K562 (cell line): Measurements from ENCODE around the gene QSOX2. TPM values are rescaled to one million over a fixed set of nuclear protein-coding genes. Genes with fewer than 3 reads are reported as not detected.

ENCODE experiments used
- ATAC-seq: fragments of 200-7000 bp; cut with Tn5 transposase; 3 replicates; pipeline ENCODE4 v1.9.1; 2020; ENCODE audit warnings: moderate library complexity
- BruUV-seq: library from RNA; stranded (reverse); fragments of 400-500 nt; replicated peaks from 2 replicates; lab custom pipeline; 2021; lab: Mats Ljungman, UMichigan
- CTCF ChIA-PET: fragments of 300-600 bp; formaldehyde crosslinking; extraction: SDS; loops from one replicate; lab custom pipeline; 2021; ENCODE audit warnings: low intra/inter-chr PET ratio; lab: Yijun Ruan, JAX
- POLR2A ChIA-PET: fragments of 300-600, 350-650 bp; sonication (Branson Sonifier 250); formaldehyde crosslinking; extraction: SDS; loops from one replicate; lab custom pipeline; 2021; ENCODE audit warnings: antibody characterized with exemption, inconsistent platforms; lab: Yijun Ruan, JAX
- DNase-seq, 4 experiments: peaks; one replicate each; pipeline versions ENCODE4 v3.0.0 to v3.0.0-alpha.2; 2011 to 2018; ENCODE audit warnings: low spot score in 3 of 4, mixed read lengths in 3 of 4; ENCODE audit errors: extremely low read depth in 1 of 4
- FAIRE-seq: peaks from 2 replicates; lab custom pipeline; 2011; peaks lifted over from hg19 to GRCh38; lab: Jason Lieb, UNC
- H2AFZ ChIP-seq: 2 replicates; pipeline ENCODE4 v1.6.0; 2011; ENCODE audit warnings: low read depth, low read length, control low read depth, inconsistent platforms
- H3K27ac ChIP-seq: fragments of 200-600 bp; 3 replicates; pipeline ENCODE4 v1.8.0; 2011; ENCODE audit warnings: low read depth, mild to moderate bottlenecking, control low read depth, inconsistent platforms, low read length, moderate library complexity, mixed read lengths; ENCODE audit errors: extremely low read depth
- H3K27me3 ChIP-seq, 2 experiments: fragments of 300-600 bp in 1 of 2; 2 replicates in 1 of 2; 3 replicates in 1 of 2; pipeline versions ENCODE4 v1.6.0 to v1.8.0; 2011; ENCODE audit warnings: inconsistent platforms in 2 of 2, low read length in 2 of 2, mild to moderate bottlenecking in 1 of 2, mixed read lengths in 1 of 2, moderate library complexity in 1 of 2; ENCODE audit not compliant: control insufficient read depth in 2 of 2, insufficient read depth in 2 of 2
- H3K36me3 ChIP-seq: fragments of 300-600 bp; 3 replicates; pipeline ENCODE4 v1.8.0; 2011; ENCODE audit warnings: mild to moderate bottlenecking, low read length, inconsistent platforms; ENCODE audit not compliant: control insufficient read depth, insufficient read depth
- H3K4me1 ChIP-seq, 2 experiments: fragments of 200-600 bp in 1 of 2; replicated peaks in 1 of 2; 2 replicates in 1 of 2; 3 replicates in 1 of 2; pipeline versions ENCODE4 v1.5.1 to v1.8.0; 2011; ENCODE audit warnings: inconsistent platforms in 2 of 2, low read length in 2 of 2, mild to moderate bottlenecking in 1 of 2, mixed read lengths in 1 of 2, moderate library complexity in 1 of 2; ENCODE audit not compliant: control insufficient read depth in 2 of 2, insufficient read depth in 2 of 2
- H3K4me2 ChIP-seq: 2 replicates; pipeline ENCODE4 v1.6.1; 2011; ENCODE audit warnings: low read length, control low read depth, inconsistent platforms, mixed read lengths; ENCODE audit not compliant: insufficient read depth
- H3K4me3 ChIP-seq: fragments of 200-600 bp; sonication (generic), shearing (Covaris generic); 2 replicates; pipeline ENCODE4 v1.5.1; 2016; ENCODE audit warnings: control low read depth, inconsistent platforms
- H3K79me2 ChIP-seq: fragments of 200-600 bp; 3 replicates; pipeline ENCODE4 v1.8.0; 2011; ENCODE audit warnings: low read length, inconsistent platforms; ENCODE audit not compliant: control insufficient read depth, insufficient read depth
- H3K9ac ChIP-seq, 2 experiments: 2 replicates each; pipeline versions ENCODE4 v1.6.0 to v1.6.1; 2011; ENCODE audit warnings: low read depth in 2 of 2, low read length in 2 of 2, control low read depth in 1 of 2, inconsistent platforms in 1 of 2, mild to moderate bottlenecking in 1 of 2, mixed read lengths in 1 of 2; ENCODE audit not compliant: insufficient read depth in 1 of 2
- H3K9me1 ChIP-seq: one replicate; pipeline ENCODE4 v1.6.0; 2011; ENCODE audit warnings: inconsistent platforms, mild to moderate bottlenecking, low read length, moderate library complexity; ENCODE audit not compliant: control insufficient read depth, insufficient read depth
- H3K9me3 ChIP-seq: replicated peaks from 2 replicates; pipeline ENCODE4 v1.5.1; 2011; ENCODE audit warnings: low read depth, low read length, inconsistent platforms; ENCODE audit not compliant: control insufficient read depth, insufficient read depth
- H4K20me1 ChIP-seq: replicated peaks from 2 replicates; pipeline ENCODE4 v1.6.1; 2011; ENCODE audit warnings: low read length, inconsistent platforms, mixed read lengths; ENCODE audit not compliant: control insufficient read depth, insufficient read depth
- PURB ChIP-seq: sonication (generic); formaldehyde crosslinking; IDR thresholded peaks from 2 replicates; pipeline ENCODE4 v1.9.0; 2021; ENCODE audit warnings: low read depth, mild to moderate bottlenecking, missing genetic modification reagents
- RAD21 ChIP-seq, 2 experiments: fragments of 250-450 bp in 1 of 2; fragments of 450-650 bp in 1 of 2; sonication (Bioruptor Pico) in 1 of 2; formaldehyde crosslinking in 1 of 2; IDR thresholded peaks in 1 of 2; conservative IDR thresholded peaks in 1 of 2; 2 replicates each; pipeline versions ENCODE4 v1.4.0 to v1.8.0; 2020 to 2022; ENCODE audit warnings: mild to moderate bottlenecking in 2 of 2, moderate library complexity in 1 of 2
- WGBS: fragments of 100-300 bp; shearing (Covaris generic); methylation state at CpG from one replicate; pipeline ENCODE4 v1.1.6; 2016; ENCODE audit warnings: low coverage, mixed read lengths; ENCODE audit not compliant: insufficient coverage; ENCODE audit errors: missing lambda C conversion rate; 5-methylcytosine and 5-hydroxymethylcytosine counted together
- in situ Hi-C: fragments of 300-500 bp; cut with MboI; formaldehyde crosslinking; loops from 4 replicates; pipeline ENCODE4 v1.15.0; 2018; ENCODE audit warnings: inconsistent platforms, mixed read lengths
- intact Hi-C: fragments of 100-400 bp; cut with micrococcal nuclease; formaldehyde crosslinking; loops from 2 replicates; pipeline ENCODE4 v1.14.2; 2022
- polyA plus RNA-seq, 8 experiments: library from polyadenylated mRNA; depleted of rRNA in 4 of 8; stranded (reverse) in 5 of 8; unstranded in 3 of 8; fragments of >200 nt; fragmentation: Nextera tagmentation in 2 of 8; fragmentation: Illumina TruSeq in 1 of 8; extraction: Ambion mirVana in 2 of 8; extraction: Trizol in 1 of 8; gene quantifications; 2 replicates each; pipeline versions ENCODE4 v1.2.1 to v1.2.3, GENCODE V29; 2011 to 2014; ENCODE audit warnings: inconsistent platforms in 1 of 8, missing spikeins in 1 of 8
- total RNA-seq, 7 experiments: library from RNA; depleted of rRNA in 6 of 7; stranded (reverse); fragments of >200 nt in 6 of 7; fragmentation: Illumina TruSeq in 2 of 7; extraction: Trizol in 2 of 7; gene quantifications; 2 replicates each; pipeline versions ENCODE4 v1.2.1 to v1.2.3, GENCODE V29; 2011 to 2021; ENCODE audit warnings: low replicate concordance in 1 of 7
- TF ChIP-seq, protein P1 (sequence below), 3 experiments: IDR thresholded peaks in 2 of 3; conservative IDR thresholded peaks in 1 of 3; 2 replicates each; pipeline ENCODE4 v1.5.1; 2011 to 2012; ENCODE audit warnings: low read length in 3 of 3, mild to moderate bottlenecking in 3 of 3, control low read depth in 2 of 3, improper control_type of control experiment in 1 of 3, inconsistent platforms in 1 of 3, low read depth in 1 of 3, mixed read lengths in 1 of 3, moderate library complexity in 1 of 3; ENCODE audit not compliant: insufficient read depth in 2 of 3

QSOX2 gene
- total and polyA plus RNA-seq, 9 of the 15 experiments (the other 6 are each of a cell fraction or from before 2014, with no cell fraction given), result 0.51 to 23.7 (median 12.7) TPM

DNA sequence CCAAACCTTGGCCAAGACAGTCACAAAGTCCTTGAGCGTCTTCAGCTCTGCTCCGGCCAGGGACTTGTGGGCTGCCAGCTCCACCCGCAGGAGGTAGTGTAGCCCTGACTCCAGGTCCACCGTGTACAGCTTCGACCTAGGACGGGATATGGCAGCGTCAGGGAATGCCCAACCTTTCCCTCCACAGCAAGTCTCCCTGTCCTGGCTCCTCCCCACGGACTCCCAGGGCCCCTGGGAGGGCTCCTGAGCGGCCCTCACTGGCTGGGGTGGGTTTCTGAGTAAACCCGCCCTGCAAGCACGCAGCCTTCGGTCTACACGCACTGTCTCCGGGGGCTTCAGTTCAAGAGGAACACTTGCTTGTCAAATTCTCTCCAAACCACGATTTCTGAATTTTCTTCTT is 26.9 kb downstream of the QSOX2 start:
- CTCF ChIA-PET, result no interaction called here

More for the DNA sequence above, 26.9 kb downstream of the QSOX2 start:
- Histone ChIP-seq H3K27me3 (no peaks in the 10 kb centered on the region), H3K9ac (no peak overlapping the region; a peak in 1 of 4 replicates), H3K79me2 (0 out of 3 replicates have a peak, but pooled peaks cover 5% of the 10 kb centered on the region), H3K9me3 (no peaks in the 10 kb centered on the region), H3K36me3 (peaks cover 83% of the 10 kb centered on the region; the same call in 2 of the 3 replicates), H3K4me3 (no peak overlapping the region), H4K20me1 (peaks cover 5% of the 10 kb centered on the region), H3K9me1 (peaks cover 3% of the 10 kb centered on the region), H3K4me1 (peaks cover 23 to 49% of the 10 kb centered on the region in 2 experiments), H3K4me2 (no peak overlapping the region), H2AFZ (no peak overlapping the region), H3K27ac (no peak overlapping the region)
- no peak for FAIRE-seq
- no peak for DNase-seq
- WGBS, result 96% methylated on average over 12 of the region's 15 CpGs
- BruUV-seq, result no TSS peak
- TF ChIP-seq PURB (CRISPR knock-in tag), result no peak
- TF ChIP-seq, protein P1, sequence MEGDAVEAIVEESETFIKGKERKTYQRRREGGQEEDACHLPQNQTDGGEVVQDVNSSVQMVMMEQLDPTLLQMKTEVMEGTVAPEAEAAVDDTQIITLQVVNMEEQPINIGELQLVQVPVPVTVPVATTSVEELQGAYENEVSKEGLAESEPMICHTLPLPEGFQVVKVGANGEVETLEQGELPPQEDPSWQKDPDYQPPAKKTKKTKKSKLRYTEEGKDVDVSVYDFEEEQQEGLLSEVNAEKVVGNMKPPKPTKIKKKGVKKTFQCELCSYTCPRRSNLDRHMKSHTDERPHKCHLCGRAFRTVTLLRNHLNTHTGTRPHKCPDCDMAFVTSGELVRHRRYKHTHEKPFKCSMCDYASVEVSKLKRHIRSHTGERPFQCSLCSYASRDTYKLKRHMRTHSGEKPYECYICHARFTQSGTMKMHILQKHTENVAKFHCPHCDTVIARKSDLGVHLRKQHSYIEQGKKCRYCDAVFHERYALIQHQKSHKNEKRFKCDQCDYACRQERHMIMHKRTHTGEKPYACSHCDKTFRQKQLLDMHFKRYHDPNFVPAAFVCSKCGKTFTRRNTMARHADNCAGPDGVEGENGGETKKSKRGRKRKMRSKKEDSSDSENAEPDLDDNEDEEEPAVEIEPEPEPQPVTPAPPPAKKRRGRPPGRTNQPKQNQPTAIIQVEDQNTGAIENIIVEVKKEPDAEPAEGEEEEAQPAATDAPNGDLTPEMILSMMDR (IDR thresholded peaks at IDR 0.05 in 2 of 3, conservative IDR thresholded peaks at IDR 0.05 in 1 of 3; ENCODE audit: insufficient read depth in 2 of 3, low read depth in 1 of 3, low read length in 3 of 3), result 0 out of 6 replicates have a peak, but pooled peaks of 1 of the 3 experiments have one; percentile 7
- TF ChIP-seq RAD21 (CRISPR knock-in tag; conservative IDR thresholded peaks at IDR 0.05 in 1 of 2, IDR thresholded peaks at IDR 0.05 in 1 of 2), result 0 out of 4 replicates have a peak, but pooled peaks of 1 of the 2 experiments have one; percentile 8
- POLR2A ChIA-PET, result no interaction called here
- in situ Hi-C loops, result no loop called here
- ATAC-seq, result no peak
- intact Hi-C loops, result no loop called here
